Activated CD8-positive, alpha-beta T cell treated with anti-CD3 and anti-CD28 coated beads for 36 hours (primary cell): ENCODE results near the gene KANK2. TPM values are rescaled to one million over a fixed set of nuclear protein-coding genes. Genes with fewer than 3 reads are reported as not detected.

Experiments used
- ATAC-seq: fragments of 200-7000 bp; cut with Tn5 transposase; one replicate; pipeline ENCODE4 v1.10.0; 2021; ENCODE audit warnings: mild to moderate bottlenecking, moderate library complexity
- CTCF ChIA-PET: fragments of 350-600 bp; sonication (Branson Sonifier 250); formaldehyde crosslinking; loops from one replicate; lab custom pipeline; 2021; ENCODE audit warnings: antibody characterized with exemption; lab: Charles Lee
- POLR2A ChIA-PET: fragments of 350-600 bp; sonication (Branson Sonifier 250); formaldehyde crosslinking; loops from one replicate; lab custom pipeline; 2021; ENCODE audit warnings: antibody characterized with exemption; lab: Charles Lee
- DNase-seq: peaks from one replicate; pipeline ENCODE4 v3.0.0-alpha.2; 2020
- H3K27ac Mint-ChIP-seq: one replicate; pipeline ENCODE4 v1.8.0; 2021; ENCODE audit warnings: mild to moderate bottlenecking, mixed read lengths
- H3K27me3 Mint-ChIP-seq: one replicate; pipeline ENCODE4 v1.8.0; 2021; ENCODE audit warnings: mixed read lengths
- H3K36me3 Mint-ChIP-seq: one replicate; pipeline ENCODE4 v1.8.0; 2021; ENCODE audit warnings: low read depth, mixed read lengths
- H3K4me1 Mint-ChIP-seq: one replicate; pipeline ENCODE4 v1.8.0; 2021; ENCODE audit warnings: low read depth, mixed read lengths
- H3K4me3 Mint-ChIP-seq: one replicate; pipeline ENCODE4 v1.8.0; 2021; ENCODE audit warnings: mild to moderate bottlenecking, moderate library complexity, mixed read lengths
- H3K9me3 Mint-ChIP-seq: one replicate; pipeline ENCODE4 v1.8.0; 2021; ENCODE audit warnings: mixed read lengths
- intact Hi-C: fragments of 100-400 bp; cut with micrococcal nuclease; formaldehyde crosslinking; loops from one replicate; pipeline ENCODE4 v1.10.0; 2022
- total RNA-seq, 2 experiments: library from RNA; stranded (reverse); gene quantifications; one replicate each; pipeline ENCODE4 v1.2.3, GENCODE V29; 2021
- TF ChIP-seq, protein P1 (sequence below): fragments of 200-600 bp; IDR thresholded peaks from one replicate; pipeline ENCODE4 v1.8.0; 2022; ENCODE audit warnings: antibody characterized with exemption, mild to moderate bottlenecking

Gene KANK2
- total RNA-seq, 2 experiments from 2014 or later = 1.9 to 2.0 TPM

DNA sequence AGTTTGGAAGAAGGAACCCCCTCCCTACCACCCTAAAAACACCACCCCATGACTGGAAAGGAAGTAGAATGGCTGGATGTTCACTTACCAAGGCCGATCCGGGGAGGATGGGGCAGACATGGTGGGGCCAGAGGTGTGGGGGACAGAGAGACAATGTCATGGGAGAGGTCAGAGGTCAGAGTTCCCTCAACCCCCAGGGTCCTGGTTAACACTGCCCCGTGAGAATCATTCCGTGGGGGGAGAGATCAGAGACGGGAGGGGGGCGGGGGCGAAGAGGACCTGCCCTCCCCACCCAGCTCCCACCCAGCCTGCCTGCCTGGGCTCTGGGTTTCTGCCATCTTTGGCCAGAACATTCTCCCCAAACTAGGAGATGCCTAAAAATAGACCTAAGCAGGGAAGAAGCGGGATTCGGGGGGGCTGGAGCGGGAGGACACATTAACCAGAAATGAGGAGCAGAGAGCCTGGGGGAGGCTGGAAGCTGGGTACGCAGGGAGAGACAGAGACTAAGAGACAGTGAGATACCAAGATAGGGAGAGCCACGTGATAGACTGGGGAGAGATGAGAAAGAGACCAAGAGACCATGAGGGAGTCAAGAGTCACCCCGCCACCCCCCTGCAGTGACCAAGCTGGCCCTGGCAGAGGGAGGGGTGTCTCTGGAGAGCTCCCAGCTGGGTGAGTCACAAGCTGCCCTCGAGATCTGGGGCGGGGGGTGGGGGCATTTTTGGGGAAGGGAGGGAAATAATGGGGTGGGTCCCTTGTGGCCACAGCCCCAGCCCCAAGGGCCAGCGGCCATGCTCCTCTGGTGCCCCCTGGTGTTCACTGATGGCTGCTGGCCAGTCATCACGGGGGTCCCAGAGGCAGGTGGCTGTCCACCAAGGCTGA lies 6.1 kb upstream of the KANK2 start:
- no peak for ATAC-seq
- H3K4me3 Mint-ChIP-seq = no peak overlapping the region
- H3K27ac Mint-ChIP-seq = no peak overlapping the region

DNA sequence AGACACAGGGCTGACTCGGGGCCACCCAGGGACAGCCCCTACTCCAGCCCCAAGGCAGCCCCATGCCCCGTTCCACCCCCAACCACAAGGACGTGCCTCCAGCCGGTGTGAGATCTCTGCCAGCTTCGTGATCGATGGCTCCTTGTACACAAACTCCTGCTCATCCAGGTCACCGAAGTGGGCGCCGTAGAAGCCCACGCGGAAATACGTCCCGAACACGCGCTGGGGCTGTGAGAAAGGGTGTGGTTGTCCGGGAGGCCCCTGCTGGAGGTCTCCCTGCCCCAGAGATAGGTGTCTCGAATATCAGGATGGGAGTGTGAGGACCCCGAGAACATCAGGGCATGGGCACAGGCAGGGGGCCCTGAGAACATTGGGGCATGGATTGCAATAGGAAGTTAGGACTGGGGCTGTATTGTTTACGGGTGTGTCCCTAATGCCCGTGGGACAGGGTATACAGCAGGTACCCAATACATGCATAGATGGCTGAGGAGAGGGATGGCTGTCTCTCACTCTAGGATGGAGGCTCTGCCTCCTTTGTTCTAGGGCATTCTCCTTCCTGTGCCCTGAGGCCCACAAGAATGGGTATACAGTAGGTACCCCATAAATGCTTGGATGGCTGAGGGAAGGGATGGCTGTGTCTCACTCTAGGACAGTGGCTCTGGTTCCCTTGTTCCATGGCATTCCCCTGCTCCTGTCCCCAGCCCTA lies 5.3 kb upstream of the KANK2 start:
- H3K27me3 Mint-ChIP-seq = peaks cover 2% of the 10 kb centered on the region
- no peaks in the 10 kb centered on the region for H3K9me3 Mint-ChIP-seq
- ChIA-PET CTCF (interaction anchor here (0.8 to 1.2 kb wide), 3 partner anchors 17 to 66 kb away, joined by 3 to 4 read pairs (median 3); no protein-coding TSS in a partner anchor), POLR2A (no interaction called here)
- ATAC-seq = no peak
- H3K4me1 Mint-ChIP-seq = no peaks in the 10 kb centered on the region
- intact Hi-C loops = loop anchor here (5.0 kb wide), 1 partner anchor 65 kb away; no protein-coding TSS in a partner anchor
- H3K27ac Mint-ChIP-seq = no peak overlapping the region
- no peak for DNase-seq
- H3K36me3 Mint-ChIP-seq = no peaks in the 10 kb centered on the region
- TF ChIP-seq, protein P1, sequence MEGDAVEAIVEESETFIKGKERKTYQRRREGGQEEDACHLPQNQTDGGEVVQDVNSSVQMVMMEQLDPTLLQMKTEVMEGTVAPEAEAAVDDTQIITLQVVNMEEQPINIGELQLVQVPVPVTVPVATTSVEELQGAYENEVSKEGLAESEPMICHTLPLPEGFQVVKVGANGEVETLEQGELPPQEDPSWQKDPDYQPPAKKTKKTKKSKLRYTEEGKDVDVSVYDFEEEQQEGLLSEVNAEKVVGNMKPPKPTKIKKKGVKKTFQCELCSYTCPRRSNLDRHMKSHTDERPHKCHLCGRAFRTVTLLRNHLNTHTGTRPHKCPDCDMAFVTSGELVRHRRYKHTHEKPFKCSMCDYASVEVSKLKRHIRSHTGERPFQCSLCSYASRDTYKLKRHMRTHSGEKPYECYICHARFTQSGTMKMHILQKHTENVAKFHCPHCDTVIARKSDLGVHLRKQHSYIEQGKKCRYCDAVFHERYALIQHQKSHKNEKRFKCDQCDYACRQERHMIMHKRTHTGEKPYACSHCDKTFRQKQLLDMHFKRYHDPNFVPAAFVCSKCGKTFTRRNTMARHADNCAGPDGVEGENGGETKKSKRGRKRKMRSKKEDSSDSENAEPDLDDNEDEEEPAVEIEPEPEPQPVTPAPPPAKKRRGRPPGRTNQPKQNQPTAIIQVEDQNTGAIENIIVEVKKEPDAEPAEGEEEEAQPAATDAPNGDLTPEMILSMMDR = no peak
- no peak overlapping the region for H3K4me3 Mint-ChIP-seq

More for the DNA sequence above, 6.1 kb upstream of the KANK2 start:
- TF ChIP-seq, protein P1 = peak; percentile 82
- H3K4me1 Mint-ChIP-seq = no peaks in the 10 kb centered on the region
- peak; percentile 48 for DNase-seq
- intact Hi-C loops = loop anchor here (5.0 kb wide), 1 partner anchor 66 kb away; no protein-coding TSS in a partner anchor
- no peaks in the 10 kb centered on the region for H3K9me3 Mint-ChIP-seq
- ChIA-PET POLR2A (interaction anchor here (1.0 kb wide), 1 partner anchor 64 kb away, joined by 4 read pairs; no protein-coding TSS in a partner anchor), CTCF (interaction anchor here (0.8 to 2.5 kb wide), 4 partner anchors 18 to 167 kb away, joined by 3 to 9 read pairs (median 4); no protein-coding TSS in a partner anchor)
- H3K36me3 Mint-ChIP-seq = no peaks in the 10 kb centered on the region
- H3K27me3 Mint-ChIP-seq = no peaks in the 10 kb centered on the region

DNA sequence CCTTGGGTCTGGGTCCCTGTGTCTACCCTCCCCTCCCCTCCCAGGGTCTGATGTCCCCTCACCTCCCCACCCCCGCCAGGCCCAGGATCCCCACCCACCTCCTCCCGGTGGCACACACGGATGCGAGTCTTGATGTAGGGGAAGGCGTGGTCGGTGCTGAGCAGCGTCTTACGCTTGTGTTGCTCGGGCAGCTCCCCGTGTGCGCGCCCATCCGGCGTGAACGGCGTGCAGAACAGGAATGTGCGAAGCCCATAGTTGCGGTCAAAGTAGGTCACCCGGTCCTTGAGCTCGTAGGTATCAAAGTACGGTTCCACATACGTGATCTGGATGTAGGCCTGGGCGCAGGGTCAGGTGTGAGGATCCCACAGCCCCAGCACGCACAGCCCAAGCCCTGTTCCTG lies 4.4 kb upstream of the KANK2 start:
- H3K9me3 Mint-ChIP-seq = no peaks in the 10 kb centered on the region
- ChIA-PET POLR2A (no interaction called here), CTCF (no interaction called here)
- ATAC-seq (no peak), DNase-seq (no peak)
- TF ChIP-seq, protein P1 = no peak
- no peak overlapping the region for H3K4me3 Mint-ChIP-seq
- no peaks in the 10 kb centered on the region for H3K36me3 Mint-ChIP-seq
- no peaks in the 10 kb centered on the region for H3K4me1 Mint-ChIP-seq
- intact Hi-C loops = loop anchor here (5.0 kb wide), 1 partner anchor 64 kb away; no protein-coding TSS in a partner anchor
- no peak overlapping the region for H3K27ac Mint-ChIP-seq
- peaks cover 2% of the 10 kb centered on the region for H3K27me3 Mint-ChIP-seq

DNA sequence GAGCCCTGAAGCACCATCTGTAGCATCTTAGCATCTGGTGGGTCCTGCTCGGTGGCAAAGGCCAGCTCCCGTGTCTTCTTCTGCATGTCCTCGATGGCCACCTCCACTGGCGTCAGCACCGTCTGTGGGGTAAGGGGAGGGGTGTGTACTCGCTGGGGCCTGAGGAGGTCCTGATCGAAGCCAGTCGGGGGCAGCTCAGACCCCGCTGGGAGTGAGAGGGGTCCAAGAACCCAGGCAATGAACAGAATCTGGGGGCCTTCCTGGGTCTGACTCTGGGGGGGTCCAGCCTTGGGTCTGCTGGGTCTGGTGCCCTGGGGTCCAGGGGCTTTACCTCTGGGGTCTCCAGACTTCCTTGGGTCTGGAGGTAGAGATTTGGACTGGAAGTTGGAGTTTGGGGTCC lies 3.6 kb upstream of the KANK2 start:
- Mint-ChIP-seq H3K27ac (no peak overlapping the region), H3K4me3 (no peak overlapping the region), H3K9me3 (no peaks in the 10 kb centered on the region), H3K36me3 (no peaks in the 10 kb centered on the region), H3K27me3 (peaks cover 8% of the 10 kb centered on the region), H3K4me1 (peaks cover 3% of the 10 kb centered on the region)
- ChIA-PET CTCF (no interaction called here), POLR2A (no interaction called here)
- intact Hi-C loops = loop anchor here (5.0 kb wide), 1 partner anchor 64 kb away; no protein-coding TSS in a partner anchor
- TF ChIP-seq, protein P1 = no peak
- DNase-seq (no peak), ATAC-seq (no peak)
